ENCODE results near the gene CFAP210. TPM values are rescaled to one million over a fixed set of nuclear protein-coding genes. Genes with fewer than 3 reads are reported as not detected.
"Not testable (repeated sequence)": the region's sequence is repeated elsewhere in the genome, so short reads cannot be mapped to it uniquely, and the experiment has no call there.

Gene CFAP210
- total RNA-seq, 1 donor from 2014 or later = not detected

DNA sequence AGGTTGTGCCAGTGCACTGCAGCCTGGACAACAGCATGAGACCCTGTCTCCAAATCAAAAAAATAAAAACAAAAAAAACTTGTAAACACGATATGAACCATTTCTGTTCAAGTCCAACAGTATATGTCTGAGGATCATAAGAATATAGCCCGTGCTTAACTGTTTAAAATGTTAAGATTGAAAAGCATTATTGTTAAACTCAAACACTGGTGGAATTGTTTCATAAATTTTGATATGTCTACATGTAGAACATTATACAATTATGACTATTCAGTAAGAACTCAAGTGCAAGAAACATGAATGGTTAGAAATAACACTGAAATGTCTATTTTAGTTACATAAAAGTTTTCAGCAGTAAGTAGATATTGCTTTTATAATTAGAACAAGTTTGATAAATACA lies 80.3 kb downstream of the CFAP210 start:
- no peak for DNase-seq (ENCODE audit: low spot score)
- H3K27me3 Mint-ChIP-seq (ENCODE audit: low read depth) = no peaks in the 10 kb centered on the region
- H3K4me3 Mint-ChIP-seq (ENCODE audit: unreplicated experiment) = no peak overlapping the region
- peaks cover 54% of the 10 kb centered on the region for H3K36me3 Mint-ChIP-seq (ENCODE audit: low read depth)
- peaks cover 17% of the 10 kb centered on the region for H3K9me3 Mint-ChIP-seq (ENCODE audit: low read depth)
- no peaks in the 10 kb centered on the region for H3K4me1 Mint-ChIP-seq (ENCODE audit: low read depth)
- TF ChIP-seq, protein P1, sequence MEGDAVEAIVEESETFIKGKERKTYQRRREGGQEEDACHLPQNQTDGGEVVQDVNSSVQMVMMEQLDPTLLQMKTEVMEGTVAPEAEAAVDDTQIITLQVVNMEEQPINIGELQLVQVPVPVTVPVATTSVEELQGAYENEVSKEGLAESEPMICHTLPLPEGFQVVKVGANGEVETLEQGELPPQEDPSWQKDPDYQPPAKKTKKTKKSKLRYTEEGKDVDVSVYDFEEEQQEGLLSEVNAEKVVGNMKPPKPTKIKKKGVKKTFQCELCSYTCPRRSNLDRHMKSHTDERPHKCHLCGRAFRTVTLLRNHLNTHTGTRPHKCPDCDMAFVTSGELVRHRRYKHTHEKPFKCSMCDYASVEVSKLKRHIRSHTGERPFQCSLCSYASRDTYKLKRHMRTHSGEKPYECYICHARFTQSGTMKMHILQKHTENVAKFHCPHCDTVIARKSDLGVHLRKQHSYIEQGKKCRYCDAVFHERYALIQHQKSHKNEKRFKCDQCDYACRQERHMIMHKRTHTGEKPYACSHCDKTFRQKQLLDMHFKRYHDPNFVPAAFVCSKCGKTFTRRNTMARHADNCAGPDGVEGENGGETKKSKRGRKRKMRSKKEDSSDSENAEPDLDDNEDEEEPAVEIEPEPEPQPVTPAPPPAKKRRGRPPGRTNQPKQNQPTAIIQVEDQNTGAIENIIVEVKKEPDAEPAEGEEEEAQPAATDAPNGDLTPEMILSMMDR (IDR thresholded peaks at IDR 0.05) = no peak
- H3K27ac Mint-ChIP-seq (ENCODE audit: unreplicated experiment) = no peak overlapping the region

DNA sequence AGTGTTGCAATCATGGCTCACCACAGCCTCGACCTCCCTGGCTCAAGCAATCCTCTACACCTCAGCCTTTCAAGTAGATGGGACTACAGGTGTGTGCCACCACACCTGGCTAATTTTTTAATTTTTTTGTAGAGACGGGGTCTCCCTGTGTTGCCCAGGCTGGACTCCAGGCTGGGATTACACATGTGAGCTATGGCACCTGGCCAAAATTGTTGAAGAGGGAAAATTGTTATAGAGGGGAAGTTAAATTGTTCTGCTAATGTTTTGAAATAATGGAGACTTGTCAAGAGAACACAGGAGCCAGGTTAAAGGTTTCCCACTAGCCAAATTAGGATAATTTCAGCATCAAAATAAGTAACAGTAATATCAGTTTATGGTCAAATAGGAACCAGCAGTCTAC lies 84.9 kb downstream of the CFAP210 start:
- Mint-ChIP-seq H3K36me3 (ENCODE audit: low read depth) (peaks cover 26% of the 10 kb centered on the region), H3K4me3 (ENCODE audit: unreplicated experiment) (no peak overlapping the region), H3K27ac (ENCODE audit: unreplicated experiment) (no peak overlapping the region), H3K9me3 (ENCODE audit: low read depth) (no peaks in the 10 kb centered on the region), H3K27me3 (ENCODE audit: low read depth) (no peaks in the 10 kb centered on the region), H3K4me1 (ENCODE audit: low read depth) (no peaks in the 10 kb centered on the region)
- no peak for DNase-seq (ENCODE audit: low spot score)
- TF ChIP-seq, protein P1 (IDR thresholded peaks at IDR 0.05) = no peak

DNA sequence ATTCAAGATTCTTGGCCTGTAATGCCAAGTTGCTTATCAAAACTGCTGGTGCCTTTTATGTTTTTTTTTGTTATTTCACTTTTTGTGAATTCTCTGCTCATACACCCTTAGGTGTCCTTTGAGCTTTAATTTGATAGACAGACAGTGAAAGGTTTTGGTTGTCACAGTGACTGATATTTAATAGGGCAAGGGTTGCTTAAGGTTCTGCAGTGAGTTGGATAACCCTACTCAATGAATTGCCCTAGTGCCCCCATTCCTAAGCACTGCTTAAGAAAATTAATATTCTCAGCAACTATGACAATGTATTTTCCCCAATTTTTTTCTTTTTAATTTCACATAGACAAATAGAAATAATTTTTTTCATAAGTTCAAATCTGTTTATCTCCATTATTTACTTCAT lies 94.6 kb downstream of the CFAP210 start:
- no peaks in the 10 kb centered on the region for H3K4me1 Mint-ChIP-seq (ENCODE audit: low read depth)
- H3K27ac Mint-ChIP-seq (ENCODE audit: unreplicated experiment) = no peak overlapping the region

DNA sequence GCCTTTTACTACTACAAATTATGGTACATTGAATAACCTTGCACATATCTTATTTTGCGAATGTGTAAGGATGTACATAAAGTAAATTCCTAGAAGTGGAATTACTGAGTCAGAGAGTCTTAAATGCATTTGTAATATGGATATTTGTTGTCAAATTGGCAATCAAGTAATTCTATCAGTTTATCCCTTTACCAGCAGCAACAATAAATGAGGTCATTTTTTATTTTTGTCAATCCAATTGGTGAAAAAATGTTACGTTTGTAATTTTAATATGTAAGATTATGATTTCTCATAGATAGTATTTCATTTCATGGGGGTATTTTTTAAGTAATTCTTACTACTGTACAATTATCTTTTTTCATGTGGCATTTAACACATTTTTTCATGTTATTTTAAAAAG lies 95.2 kb downstream of the CFAP210 start:
- Mint-ChIP-seq H3K9me3 (ENCODE audit: low read depth) (no peaks in the 10 kb centered on the region), H3K4me3 (ENCODE audit: unreplicated experiment) (no peak overlapping the region), H3K27me3 (ENCODE audit: low read depth) (no peaks in the 10 kb centered on the region), H3K4me1 (ENCODE audit: low read depth) (no peaks in the 10 kb centered on the region), H3K36me3 (ENCODE audit: low read depth) (no peaks in the 10 kb centered on the region), H3K27ac (ENCODE audit: unreplicated experiment) (no peak overlapping the region)
- no peak for DNase-seq (ENCODE audit: low spot score)
- TF ChIP-seq, protein P1 (IDR thresholded peaks at IDR 0.05) = no peak

More for the DNA sequence above, 94.6 kb downstream of the CFAP210 start:
- no peaks in the 10 kb centered on the region for H3K9me3 Mint-ChIP-seq (ENCODE audit: low read depth)
- no peak overlapping the region for H3K4me3 Mint-ChIP-seq (ENCODE audit: unreplicated experiment)
- no peaks in the 10 kb centered on the region for H3K27me3 Mint-ChIP-seq (ENCODE audit: low read depth)
- H3K36me3 Mint-ChIP-seq (ENCODE audit: low read depth) = peaks cover 1% of the 10 kb centered on the region
- no peak for DNase-seq (ENCODE audit: low spot score)
- TF ChIP-seq, protein P1 (IDR thresholded peaks at IDR 0.05) = no peak

DNA sequence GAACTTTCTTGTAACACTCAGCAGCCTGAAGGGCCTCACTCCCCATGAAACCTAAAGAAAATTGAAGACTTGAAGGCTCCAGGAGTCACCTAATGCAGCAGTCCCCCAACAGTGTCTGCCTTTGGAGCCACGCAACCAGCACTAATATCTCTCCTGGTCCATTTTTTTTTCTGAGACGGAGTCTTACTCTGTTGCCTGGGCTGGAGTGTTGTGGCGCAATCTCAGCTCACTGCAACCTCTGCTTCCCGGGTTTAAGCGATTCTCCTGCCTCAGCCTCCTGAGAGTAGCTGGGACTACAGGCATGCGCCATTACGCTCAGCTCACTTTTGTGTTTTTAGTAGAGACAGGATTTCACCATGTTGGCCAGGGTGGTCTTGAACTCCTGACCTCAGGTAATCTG lies 97.7 kb downstream of the CFAP210 start:
- H3K4me3 Mint-ChIP-seq (ENCODE audit: unreplicated experiment); H3K27me3 Mint-ChIP-seq (ENCODE audit: low read depth); DNase-seq (ENCODE audit: low spot score); H3K4me1 Mint-ChIP-seq (ENCODE audit: low read depth); H3K9me3 Mint-ChIP-seq (ENCODE audit: low read depth); H3K36me3 Mint-ChIP-seq (ENCODE audit: low read depth): not testable (repeated sequence)
- peak overlapping the region; percentile 17 for H3K27ac Mint-ChIP-seq (ENCODE audit: unreplicated experiment)

Other genes starting within 250 kb of the CFAP210 start
- gene BBS5, start 214.9 kb downstream of the CFAP210 start, total RNA-seq = 8.9 to 9.7 TPM (median 9.3 TPM) in 3 replicates
- 1.4 to 2.3 TPM (median 2.2 TPM) in 3 replicates for gene KLHL41, start 184.7 kb downstream of the CFAP210 start, total RNA-seq
- 17.4 to 24.5 TPM (median 19.0 TPM) in 3 replicates for gene FASTKD1, start 120.5 kb downstream of the CFAP210 start, total RNA-seq
- 34.6 to 44.3 TPM (median 34.8 TPM) in 3 replicates for gene PPIG, start 110.1 kb downstream of the CFAP210 start, total RNA-seq
- 3.0 to 4.2 TPM (median 3.3 TPM) in 3 replicates for gene PHOSPHO2, start 64 bp upstream of the CFAP210 start, total RNA-seq
- gene KLHL23, start 39.4 kb upstream of the CFAP210 start, total RNA-seq = 3.8 to 9.6 TPM (median 8.9 TPM) in 3 replicates
- 93.5 to 105 TPM (median 95.1 TPM) in 3 replicates for gene SSB, start 104.5 kb upstream of the CFAP210 start, total RNA-seq
- gene METTL5, start 130.5 kb upstream of the CFAP210 start, total RNA-seq = 43.5 to 47.6 TPM (median 45.2 TPM) in 3 replicates
- 30.9 to 44.0 TPM (median 32.4 TPM) in 3 replicates for gene UBR3, start 133.0 kb upstream of the CFAP210 start, total RNA-seq